K562 (cell line): ENCODE measurements around the gene HIRIP3. TPM values are rescaled to one million over a fixed set of nuclear protein-coding genes. Genes with fewer than 3 reads are reported as not detected.

ENCODE experiments used
- MTA3 ChIP-seq: fragments of 450-650 bp; formaldehyde crosslinking; IDR thresholded peaks from 2 replicates; pipeline ENCODE4 v1.6.1; 2017; ENCODE audit warnings: mild to moderate bottlenecking, borderline replicate concordance
- POLR2A ChIP-seq: fragments of 450-650 bp; conservative IDR thresholded peaks from 2 replicates; pipeline ENCODE4 v1.6.1; 2016
- RBM17 ChIP-seq: fragments of 200-400 bp; formaldehyde crosslinking; IDR thresholded peaks from 2 replicates; pipeline ENCODE4 v1.6.1; 2017; ENCODE audit warnings: low read depth, mild to moderate bottlenecking, low read length, borderline replicate concordance
- TRIM28 ChIP-seq: fragments of 450-650 bp; IDR thresholded peaks from 2 replicates; pipeline ENCODE4 v1.6.1; 2017
- ZNF263 ChIP-seq: sonication (generic); formaldehyde crosslinking; IDR thresholded peaks from 2 replicates; pipeline ENCODE4 v1.8.0; 2022; ENCODE audit warnings: mild to moderate bottlenecking, missing genetic modification reagents, borderline replicate concordance
- ZNF76 ChIP-seq: fragments of 250-450 bp; sonication (Bioruptor Pico); IDR thresholded peaks from 2 replicates; pipeline ENCODE4 v1.4.0; 2020; ENCODE audit warnings: mild to moderate bottlenecking, moderate library complexity, borderline replicate concordance
- polyA plus RNA-seq, 8 experiments: library from polyadenylated mRNA; depleted of rRNA in 4 of 8; stranded (reverse) in 5 of 8; unstranded in 3 of 8; fragments of >200 nt; fragmentation: Nextera tagmentation in 2 of 8; fragmentation: Illumina TruSeq in 1 of 8; extraction: Ambion mirVana in 2 of 8; extraction: Trizol in 1 of 8; gene quantifications; 2 replicates each; pipeline versions ENCODE4 v1.2.1 to v1.2.3, GENCODE V29; 2011 to 2014; ENCODE audit warnings: inconsistent platforms in 1 of 8, missing spikeins in 1 of 8
- total RNA-seq, 7 experiments: library from RNA; depleted of rRNA in 6 of 7; stranded (reverse); fragments of >200 nt in 6 of 7; fragmentation: Illumina TruSeq in 2 of 7; extraction: Trizol in 2 of 7; gene quantifications; 2 replicates each; pipeline versions ENCODE4 v1.2.1 to v1.2.3, GENCODE V29; 2011 to 2021; ENCODE audit warnings: low replicate concordance in 1 of 7
- TF ChIP-seq, protein P1 (sequence below): IDR thresholded peaks from 2 replicates; pipeline ENCODE4 v1.6.1; 2011; ENCODE audit warnings: borderline replicate concordance, low read depth, mild to moderate bottlenecking, moderate library complexity, low read length; ENCODE audit not compliant: insufficient read depth, poor library complexity, severe bottlenecking
- TF ChIP-seq, protein P2 (sequence below), 2 experiments: fragments of 450-650 bp; conservative IDR thresholded peaks; 2 replicates each; pipeline ENCODE4 v1.6.1; 2017; ENCODE audit warnings: mild to moderate bottlenecking in 2 of 2, moderate library complexity in 2 of 2
- TF ChIP-seq, protein P3 (sequence below), 2 experiments: fragments of 450-650 bp; formaldehyde crosslinking in 1 of 2; IDR thresholded peaks; 2 replicates each; pipeline versions ENCODE4 v1.4.0 to v1.6.1; 2014 to 2020; ENCODE audit warnings: mild to moderate bottlenecking in 2 of 2, borderline replicate concordance in 1 of 2, low read depth in 1 of 2
- TF ChIP-seq, protein P4 (sequence below): sonication (generic); formaldehyde crosslinking; IDR thresholded peaks from 2 replicates; pipeline ENCODE4 v1.8.1; 2023; ENCODE audit warnings: mild to moderate bottlenecking, missing genetic modification reagents

The HIRIP3 gene
- total and polyA plus RNA-seq, 9 of the 15 experiments (the other 6 are each of a cell fraction or from before 2014, with no cell fraction given), result 3.3 to 38.2 (median 18.2) TPM

DNA sequence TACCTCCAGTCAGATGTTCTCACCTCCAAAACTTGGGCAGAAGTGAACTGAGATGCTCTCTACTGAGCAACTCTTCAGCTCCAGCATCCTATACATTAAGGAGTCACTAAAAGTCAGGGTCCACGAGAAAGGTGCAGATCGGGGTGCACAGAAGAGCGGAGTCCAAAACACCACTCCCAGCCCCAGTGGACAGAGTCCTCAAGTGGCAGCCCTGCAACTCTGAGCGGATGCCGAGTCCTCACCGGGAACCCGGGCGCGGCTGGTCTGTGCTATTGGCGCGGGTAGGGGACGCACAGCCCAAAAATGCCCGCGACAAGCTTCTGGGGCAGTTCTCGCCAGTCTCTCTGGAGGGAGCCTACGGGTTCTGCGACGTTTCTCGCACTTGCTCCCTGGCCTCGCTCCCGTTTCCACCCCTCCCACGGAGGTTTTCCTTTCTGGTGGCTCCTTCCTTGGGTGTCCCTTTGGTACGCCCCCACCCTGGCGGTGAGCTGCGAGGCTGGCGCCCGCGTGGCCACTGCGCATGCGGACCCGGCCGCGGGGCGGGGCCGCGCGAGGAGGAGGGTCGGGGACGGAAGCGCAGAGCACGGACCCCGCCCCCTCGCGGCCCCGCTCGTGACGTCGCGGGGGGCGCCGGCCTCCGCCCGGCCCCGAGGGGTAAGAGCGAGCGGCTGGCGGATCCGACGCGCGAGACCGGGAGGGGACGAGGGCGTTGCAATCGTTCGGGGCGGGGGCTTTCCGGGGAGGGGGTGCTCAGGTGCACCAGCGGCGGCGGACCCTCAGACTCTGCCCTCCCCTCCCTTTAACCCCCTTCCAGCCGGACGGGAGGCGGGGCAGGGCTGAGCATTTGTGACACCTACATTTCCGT, 33.7 kb downstream of the HIRIP3 start, which contains the start of gene TMEM219 (continued):
- TF ChIP-seq, protein P1, sequence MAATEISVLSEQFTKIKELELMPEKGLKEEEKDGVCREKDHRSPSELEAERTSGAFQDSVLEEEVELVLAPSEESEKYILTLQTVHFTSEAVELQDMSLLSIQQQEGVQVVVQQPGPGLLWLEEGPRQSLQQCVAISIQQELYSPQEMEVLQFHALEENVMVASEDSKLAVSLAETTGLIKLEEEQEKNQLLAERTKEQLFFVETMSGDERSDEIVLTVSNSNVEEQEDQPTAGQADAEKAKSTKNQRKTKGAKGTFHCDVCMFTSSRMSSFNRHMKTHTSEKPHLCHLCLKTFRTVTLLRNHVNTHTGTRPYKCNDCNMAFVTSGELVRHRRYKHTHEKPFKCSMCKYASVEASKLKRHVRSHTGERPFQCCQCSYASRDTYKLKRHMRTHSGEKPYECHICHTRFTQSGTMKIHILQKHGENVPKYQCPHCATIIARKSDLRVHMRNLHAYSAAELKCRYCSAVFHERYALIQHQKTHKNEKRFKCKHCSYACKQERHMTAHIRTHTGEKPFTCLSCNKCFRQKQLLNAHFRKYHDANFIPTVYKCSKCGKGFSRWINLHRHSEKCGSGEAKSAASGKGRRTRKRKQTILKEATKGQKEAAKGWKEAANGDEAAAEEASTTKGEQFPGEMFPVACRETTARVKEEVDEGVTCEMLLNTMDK, result peak; percentile 38
- TF ChIP-seq POLR2A, result peak; percentile 78
- TF ChIP-seq, protein P2, sequence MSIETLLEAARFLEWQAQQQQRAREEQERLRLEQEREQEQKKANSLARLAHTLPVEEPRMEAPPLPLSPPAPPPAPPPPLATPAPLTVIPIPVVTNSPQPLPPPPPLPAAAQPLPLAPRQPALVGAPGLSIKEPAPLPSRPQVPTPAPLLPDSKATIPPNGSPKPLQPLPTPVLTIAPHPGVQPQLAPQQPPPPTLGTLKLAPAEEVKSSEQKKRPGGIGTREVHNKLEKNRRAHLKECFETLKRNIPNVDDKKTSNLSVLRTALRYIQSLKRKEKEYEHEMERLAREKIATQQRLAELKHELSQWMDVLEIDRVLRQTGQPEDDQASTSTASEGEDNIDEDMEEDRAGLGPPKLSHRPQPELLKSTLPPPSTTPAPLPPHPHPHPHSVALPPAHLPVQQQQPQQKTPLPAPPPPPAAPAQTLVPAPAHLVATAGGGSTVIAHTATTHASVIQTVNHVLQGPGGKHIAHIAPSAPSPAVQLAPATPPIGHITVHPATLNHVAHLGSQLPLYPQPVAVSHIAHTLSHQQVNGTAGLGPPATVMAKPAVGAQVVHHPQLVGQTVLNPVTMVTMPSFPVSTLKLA (conservative IDR thresholded peaks at IDR 0.05), result peak in 1 of 2 experiments; percentile 61; a peak in 2 of 4 replicates
- TF ChIP-seq, protein P3, sequence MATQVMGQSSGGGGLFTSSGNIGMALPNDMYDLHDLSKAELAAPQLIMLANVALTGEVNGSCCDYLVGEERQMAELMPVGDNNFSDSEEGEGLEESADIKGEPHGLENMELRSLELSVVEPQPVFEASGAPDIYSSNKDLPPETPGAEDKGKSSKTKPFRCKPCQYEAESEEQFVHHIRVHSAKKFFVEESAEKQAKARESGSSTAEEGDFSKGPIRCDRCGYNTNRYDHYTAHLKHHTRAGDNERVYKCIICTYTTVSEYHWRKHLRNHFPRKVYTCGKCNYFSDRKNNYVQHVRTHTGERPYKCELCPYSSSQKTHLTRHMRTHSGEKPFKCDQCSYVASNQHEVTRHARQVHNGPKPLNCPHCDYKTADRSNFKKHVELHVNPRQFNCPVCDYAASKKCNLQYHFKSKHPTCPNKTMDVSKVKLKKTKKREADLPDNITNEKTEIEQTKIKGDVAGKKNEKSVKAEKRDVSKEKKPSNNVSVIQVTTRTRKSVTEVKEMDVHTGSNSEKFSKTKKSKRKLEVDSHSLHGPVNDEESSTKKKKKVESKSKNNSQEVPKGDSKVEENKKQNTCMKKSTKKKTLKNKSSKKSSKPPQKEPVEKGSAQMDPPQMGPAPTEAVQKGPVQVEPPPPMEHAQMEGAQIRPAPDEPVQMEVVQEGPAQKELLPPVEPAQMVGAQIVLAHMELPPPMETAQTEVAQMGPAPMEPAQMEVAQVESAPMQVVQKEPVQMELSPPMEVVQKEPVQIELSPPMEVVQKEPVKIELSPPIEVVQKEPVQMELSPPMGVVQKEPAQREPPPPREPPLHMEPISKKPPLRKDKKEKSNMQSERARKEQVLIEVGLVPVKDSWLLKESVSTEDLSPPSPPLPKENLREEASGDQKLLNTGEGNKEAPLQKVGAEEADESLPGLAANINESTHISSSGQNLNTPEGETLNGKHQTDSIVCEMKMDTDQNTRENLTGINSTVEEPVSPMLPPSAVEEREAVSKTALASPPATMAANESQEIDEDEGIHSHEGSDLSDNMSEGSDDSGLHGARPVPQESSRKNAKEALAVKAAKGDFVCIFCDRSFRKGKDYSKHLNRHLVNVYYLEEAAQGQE (IDR thresholded peaks at IDR 0.05; ENCODE audit: borderline replicate concordance), result peak; percentile 46; the same call in 1 of the 2 replicates
- TF ChIP-seq, protein P3 (CRISPR knock-in tag; IDR thresholded peaks at IDR 0.05; ENCODE audit: low read depth), result no peak; the same call in 1 of the 2 replicates
- TF ChIP-seq RBM17, result no peak
- peak; percentile 93; the same call in 1 of the 2 replicates for TF ChIP-seq MTA3
- peak; percentile 79; the same call in 1 of the 2 replicates for TF ChIP-seq TRIM28
- peak; percentile 52; the same call in 1 of the 2 replicates for TF ChIP-seq ZNF263 (CRISPR knock-in tag)
- TF ChIP-seq, protein P4, sequence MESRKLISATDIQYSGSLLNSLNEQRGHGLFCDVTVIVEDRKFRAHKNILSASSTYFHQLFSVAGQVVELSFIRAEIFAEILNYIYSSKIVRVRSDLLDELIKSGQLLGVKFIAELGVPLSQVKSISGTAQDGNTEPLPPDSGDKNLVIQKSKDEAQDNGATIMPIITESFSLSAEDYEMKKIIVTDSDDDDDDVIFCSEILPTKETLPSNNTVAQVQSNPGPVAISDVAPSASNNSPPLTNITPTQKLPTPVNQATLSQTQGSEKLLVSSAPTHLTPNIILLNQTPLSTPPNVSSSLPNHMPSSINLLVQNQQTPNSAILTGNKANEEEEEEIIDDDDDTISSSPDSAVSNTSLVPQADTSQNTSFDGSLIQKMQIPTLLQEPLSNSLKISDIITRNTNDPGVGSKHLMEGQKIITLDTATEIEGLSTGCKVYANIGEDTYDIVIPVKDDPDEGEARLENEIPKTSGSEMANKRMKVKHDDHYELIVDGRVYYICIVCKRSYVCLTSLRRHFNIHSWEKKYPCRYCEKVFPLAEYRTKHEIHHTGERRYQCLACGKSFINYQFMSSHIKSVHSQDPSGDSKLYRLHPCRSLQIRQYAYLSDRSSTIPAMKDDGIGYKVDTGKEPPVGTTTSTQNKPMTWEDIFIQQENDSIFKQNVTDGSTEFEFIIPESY (CRISPR knock-in tag), result peak; percentile 52; the same call in 1 of the 2 replicates
- no peak for TF ChIP-seq ZNF76 (CRISPR knock-in tag)
